K562 (cell line): ENCODE measurements around the gene DNAJC25. TPM values are rescaled to one million over a fixed set of nuclear protein-coding genes. Genes with fewer than 3 reads are reported as not detected.

ENCODE experiments used
- BHLHE40 ChIP-seq: IDR thresholded peaks from 2 replicates; pipeline ENCODE4 v1.6.1; 2011; ENCODE audit warnings: low read length, improper control_type of control experiment
- CC2D1A ChIP-seq: fragments of 450-650 bp; IDR thresholded peaks from 2 replicates; pipeline ENCODE4 v1.6.1; 2017; ENCODE audit warnings: mild to moderate bottlenecking
- CREB3L1 ChIP-seq: fragments of 450-650 bp; IDR thresholded peaks from 2 replicates; pipeline ENCODE4 v1.6.1; 2014; ENCODE audit warnings: low read depth, mild to moderate bottlenecking, moderate library complexity, borderline replicate concordance
- CREBBP ChIP-seq: IDR thresholded peaks from one replicate; pipeline ENCODE4 v1.6.1; 2012; ENCODE audit warnings: low read depth, mild to moderate bottlenecking, control low read depth, inconsistent platforms, low read length
- DMBX1 ChIP-seq: fragments of 250-450 bp; sonication (Bioruptor Pico); IDR thresholded peaks from 2 replicates; pipeline ENCODE4 v1.8.0; 2022; ENCODE audit warnings: inconsistent platforms, mild to moderate bottlenecking, moderate library complexity, borderline replicate concordance
- GTF2E2 ChIP-seq: fragments of 200-800 bp; sonication (Bioruptor generic); IDR thresholded peaks from 2 replicates; pipeline ENCODE4 v1.6.1; 2016; ENCODE audit warnings: missing genetic modification characterization, missing compliant biosample characterization
- HDAC1 ChIP-seq, 2 experiments: fragments of 450-650 bp; IDR thresholded peaks; 2 replicates each; pipeline ENCODE4 v1.6.1; 2016 to 2017; ENCODE audit warnings: inconsistent platforms in 1 of 2, mild to moderate bottlenecking in 1 of 2, moderate library complexity in 1 of 2
- IFI16 ChIP-seq: fragments of 250-450 bp; sonication (Bioruptor Pico); IDR thresholded peaks from 2 replicates; pipeline ENCODE4 v2.1.2; 2022; ENCODE audit warnings: mild to moderate bottlenecking, inconsistent platforms
- MBD1 ChIP-seq: fragments of 250-450 bp; sonication (Bioruptor Pico); IDR thresholded peaks from 2 replicates; pipeline ENCODE4 v1.8.0; 2022; ENCODE audit warnings: inconsistent platforms
- MTF1 ChIP-seq: fragments of 250-450 bp; sonication (Bioruptor Pico); IDR thresholded peaks from 2 replicates; pipeline ENCODE4 v1.9.0; 2021; ENCODE audit warnings: moderate library complexity, mild to moderate bottlenecking, inconsistent platforms, borderline replicate concordance
- NR1H2 ChIP-seq: sonication (generic); formaldehyde crosslinking; IDR thresholded peaks from 2 replicates; pipeline ENCODE4 v1.4.0; 2020; ENCODE audit warnings: mild to moderate bottlenecking, missing genetic modification reagents
- RBM25 ChIP-seq: fragments of 200-400 bp; formaldehyde crosslinking; IDR thresholded peaks from 2 replicates; pipeline ENCODE4 v1.6.1; 2018; ENCODE audit warnings: low read length, low read depth, moderate library complexity; ENCODE audit not compliant: severe bottlenecking
- RERE ChIP-seq: sonication (generic); formaldehyde crosslinking; IDR thresholded peaks from 2 replicates; pipeline ENCODE4 v1.8.0; 2023; ENCODE audit warnings: missing genetic modification reagents, mild to moderate bottlenecking, borderline replicate concordance
- SMARCA5 ChIP-seq: fragments of 450-650 bp; IDR thresholded peaks from 2 replicates; pipeline ENCODE4 v1.6.1; 2016
- SMARCE1 ChIP-seq: fragments of 450-650 bp; IDR thresholded peaks from 2 replicates; pipeline ENCODE4 v1.7.1; 2016; ENCODE audit warnings: mild to moderate bottlenecking
- TRIM25 ChIP-seq: fragments of 450-650 bp; IDR thresholded peaks from 2 replicates; pipeline ENCODE4 v1.7.0; 2016; ENCODE audit warnings: borderline replicate concordance
- ZNF175 ChIP-seq: fragments of 200-800 bp; sonication (Bioruptor generic); IDR thresholded peaks from 2 replicates; pipeline ENCODE4 v1.6.1; 2016; ENCODE audit warnings: low read depth, mild to moderate bottlenecking, missing genetic modification characterization, missing compliant biosample characterization
- ZNF780A ChIP-seq: fragments of 250-450 bp; sonication (Bioruptor Pico); IDR thresholded peaks from 2 replicates; pipeline ENCODE4 v1.5.0; 2021; ENCODE audit warnings: mild to moderate bottlenecking
- ZZZ3 ChIP-seq: fragments of 450-650 bp; IDR thresholded peaks from 2 replicates; pipeline ENCODE4 v1.6.1; 2016; ENCODE audit warnings: antibody characterized with exemption, mild to moderate bottlenecking, moderate library complexity
- polyA plus RNA-seq, 8 experiments: library from polyadenylated mRNA; depleted of rRNA in 4 of 8; stranded (reverse) in 5 of 8; unstranded in 3 of 8; fragments of >200 nt; fragmentation: Nextera tagmentation in 2 of 8; fragmentation: Illumina TruSeq in 1 of 8; extraction: Ambion mirVana in 2 of 8; extraction: Trizol in 1 of 8; gene quantifications; 2 replicates each; pipeline versions ENCODE4 v1.2.1 to v1.2.3, GENCODE V29; 2011 to 2014; ENCODE audit warnings: inconsistent platforms in 1 of 8, missing spikeins in 1 of 8
- total RNA-seq, 7 experiments: library from RNA; depleted of rRNA in 6 of 7; stranded (reverse); fragments of >200 nt in 6 of 7; fragmentation: Illumina TruSeq in 2 of 7; extraction: Trizol in 2 of 7; gene quantifications; 2 replicates each; pipeline versions ENCODE4 v1.2.1 to v1.2.3, GENCODE V29; 2011 to 2021; ENCODE audit warnings: low replicate concordance in 1 of 7

DNAJC25 gene
- total and polyA plus RNA-seq, 9 of the 15 experiments (the other 6 are each of a cell fraction or from before 2014, with no cell fraction given) = 3.7 to 11.2 (median 7.1) TPM

- no peak for TF ChIP-seq TRIM25
- no peak for TF ChIP-seq SMARCE1
- TF ChIP-seq ZNF175 (CRISPR knock-in tag) = no peak
- TF ChIP-seq RBM25 = no peak
- no peak for TF ChIP-seq MTF1 (CRISPR knock-in tag)
- no peak for TF ChIP-seq CREBBP
- TF ChIP-seq GTF2E2 = no peak
- no peak for TF ChIP-seq ZZZ3
- peak in 1 of 2 experiments; percentile 60; a peak in 2 of 4 replicates for TF ChIP-seq HDAC1 (IDR thresholded peaks at IDR 0.05)
- TF ChIP-seq RERE (CRISPR knock-in tag) = no peak
- no peak for TF ChIP-seq BHLHE40
- no peak for TF ChIP-seq MBD1 (CRISPR knock-in tag)
- no peak for TF ChIP-seq SMARCA5
- no peak for TF ChIP-seq CC2D1A
- TF ChIP-seq CREB3L1 = no peak
- TF ChIP-seq DMBX1 (CRISPR knock-in tag) = no peak
- no peak for TF ChIP-seq IFI16 (CRISPR knock-in tag)
- no peak for TF ChIP-seq NR1H2 (CRISPR knock-in tag)
- no peak for TF ChIP-seq ZNF780A (CRISPR knock-in tag)
These were observed 6.4 kb downstream of the DNAJC25 start (continued) for GRCh38 chr9:111637421-111637950.
